PFSK-1 (cell line): ENCODE results near the gene CLDND1.

Source experiments
- FOXP2 ChIP-seq: optimal IDR thresholded peaks from 2 replicates; pipeline ENCODE3; 2011; ENCODE audit warnings: borderline replicate concordance, control low read depth, inconsistent platforms; ENCODE audit not compliant: insufficient read depth; ENCODE audit errors: extremely low read length, extremely low read depth
- POLR2AphosphoS5 ChIP-seq: IDR thresholded peaks from 2 replicates; pipeline ENCODE4 v1.6.1; 2012; ENCODE audit warnings: low read depth, mild to moderate bottlenecking, control low read depth, low read length, moderate library complexity
- REST ChIP-seq, 2 experiments: IDR thresholded peaks; 2 replicates each; pipeline versions ENCODE4 v1.6.1 to v1.8.0; 2011 to 2012; ENCODE audit warnings: low read depth in 2 of 2, low read length in 2 of 2, control low read depth in 1 of 2, inconsistent platforms in 1 of 2, mild to moderate bottlenecking in 1 of 2, moderate library complexity in 1 of 2; ENCODE audit not compliant: insufficient read depth in 1 of 2
- SIN3A ChIP-seq: IDR thresholded peaks from 2 replicates; pipeline ENCODE4 v1.6.1; 2012; ENCODE audit warnings: mild to moderate bottlenecking, low read length, moderate library complexity, borderline replicate concordance; ENCODE audit not compliant: insufficient read depth
- TAF1 ChIP-seq: IDR thresholded peaks from 2 replicates; pipeline ENCODE4 v1.6.1; 2012; ENCODE audit warnings: low read length, control low read depth, borderline replicate concordance; ENCODE audit not compliant: insufficient read depth

The CLDND1 gene

GRCh38 chr3:98551236-98551635, 28.5 kb upstream of the CLDND1 start:
- TF ChIP-seq POLR2AphosphoS5 (no peak), SIN3A (no peak), REST (IDR thresholded peaks at IDR 0.05; ENCODE audit: insufficient read depth in 1 of 2, low read depth in 2 of 2, low read length in 2 of 2) (no peak), TAF1 (no peak), FOXP2 (no peak)

GRCh38 chr3:98550833-98551232, 28.1 kb upstream of the CLDND1 start:
- TF ChIP-seq FOXP2 = no peak
- TF ChIP-seq TAF1 = no peak
- TF ChIP-seq POLR2AphosphoS5 = no peak
- no peak for TF ChIP-seq REST (IDR thresholded peaks at IDR 0.05; ENCODE audit: insufficient read depth in 1 of 2, low read depth in 2 of 2, low read length in 2 of 2)
- TF ChIP-seq SIN3A = no peak

GRCh38 chr3:98548544-98548943, 25.8 kb upstream of the CLDND1 start:
- TF ChIP-seq SIN3A (no peak), FOXP2 (no peak)

GRCh38 chr3:98545940-98546339, 23.2 kb upstream of the CLDND1 start:
- TF ChIP-seq FOXP2 (no peak), REST (IDR thresholded peaks at IDR 0.05; ENCODE audit: insufficient read depth in 1 of 2, low read depth in 2 of 2, low read length in 2 of 2) (no peak), POLR2AphosphoS5 (no peak), TAF1 (no peak), SIN3A (no peak)

GRCh38 chr3:98542623-98543022, 19.9 kb upstream of the CLDND1 start:
- no peak for TF ChIP-seq SIN3A
- no peak for TF ChIP-seq FOXP2
- no peak for TF ChIP-seq POLR2AphosphoS5
- no peak for TF ChIP-seq REST (IDR thresholded peaks at IDR 0.05; ENCODE audit: insufficient read depth in 1 of 2, low read depth in 2 of 2, low read length in 2 of 2)
- no peak for TF ChIP-seq TAF1
